Gastrocnemius medialis (tissue), 4 donors: ENCODE measurements around the gene CSF3R.

Source experiments
- CTCF ChIP-seq, 5 experiments: fragments of 450-650 bp in 3 of 5; fragments of 200-600 bp in 2 of 5; sonication (generic) in 2 of 5; IDR thresholded peaks in 4 of 5; conservative IDR thresholded peaks in 1 of 5; 1 replicate in 4 of 5; 2 replicates in 1 of 5; pipeline ENCODE4 v1.5.1; 2016 to 2019; ENCODE audit warnings: antibody characterized with exemption in 5 of 5, mild to moderate bottlenecking in 3 of 5, moderate library complexity in 3 of 5
- POLR2A ChIP-seq, 2 donors: fragments of 450-650 bp; IDR thresholded peaks; one replicate each; pipeline ENCODE4 v1.6.1; 2017; ENCODE audit warnings: antibody characterized with exemption in 2 of 2, mild to moderate bottlenecking in 2 of 2, moderate library complexity in 2 of 2

- TF ChIP-seq CTCF (IDR thresholded peaks at IDR 0.05 in 4 of 5, conservative IDR thresholded peaks at IDR 0.05 in 1 of 5) (no peak), POLR2A (IDR thresholded peaks at IDR 0.05) (no peak)
Measured at GRCh38 chr1:36453051-36453450, 29.7 kb downstream of the CSF3R start.
